ENCODE data around the gene COX6B1.
"Not testable (repeated sequence)": the region's sequence is repeated elsewhere in the genome, so short reads cannot be mapped to it uniquely, and the experiment has no call there.

COX6B1 gene

GRCh38 chr19:35666251-35666913, 18.3 kb downstream of the COX6B1 start, which contains the start of gene UPK1A:
TSS of gene UPK1A (plus strand) at chr19:35666517. CDS start at chr19:35666813, 296 bp downstream.
- FAIRE-seq = no peak

- FAIRE-seq = no peak
These were observed 21.4 kb downstream of the COX6B1 start for GRCh38 chr19:35669566-35669965.

GRCh38 chr19:35669974-35670373, 21.9 kb downstream of the COX6B1 start:
- no peak for FAIRE-seq

GRCh38 chr19:35670686-35671085, 22.6 kb downstream of the COX6B1 start:
- no peak for FAIRE-seq

GRCh38 chr19:35671818-35672217, 23.7 kb downstream of the COX6B1 start:
- FAIRE-seq = no peak

- no peak for FAIRE-seq
These were observed 25.1 kb downstream of the COX6B1 start for GRCh38 chr19:35673121-35673804.

- no peak for FAIRE-seq
These were observed 27.5 kb downstream of the COX6B1 start for GRCh38 chr19:35675589-35676140.

GRCh38 chr19:35689836-35690235, 41.7 kb downstream of the COX6B1 start:
- FAIRE-seq = no peak

- not testable (repeated sequence) for FAIRE-seq
These were observed 43.0 kb downstream of the COX6B1 start for GRCh38 chr19:35691106-35691505.

GRCh38 chr19:35692010-35692409, 43.9 kb downstream of the COX6B1 start:
- FAIRE-seq = no peak

- FAIRE-seq = no peak
These were observed 45.3 kb downstream of the COX6B1 start for GRCh38 chr19:35693422-35693821.

GRCh38 chr19:35693835-35694599, 45.9 kb downstream of the COX6B1 start:
- no peak for FAIRE-seq

- FAIRE-seq = no peak
These were observed 47.8 kb downstream of the COX6B1 start for GRCh38 chr19:35695895-35696422.

- no peak for FAIRE-seq
These were observed 48.7 kb downstream of the COX6B1 start for GRCh38 chr19:35696835-35697234.

GRCh38 chr19:35702223-35703012, 54.3 kb downstream of the COX6B1 start:
- FAIRE-seq = no peak

GRCh38 chr19:35703343-35703742, 55.2 kb downstream of the COX6B1 start:
- FAIRE-seq = no peak

GRCh38 chr19:35704218-35704617, 56.1 kb downstream of the COX6B1 start, which contains the start of gene ZBTB32:
TSS of gene ZBTB32 (plus strand) at chr19:35704558. CDS start at chr19:35714627, 10,069 bp downstream.
- no peak for FAIRE-seq
